ENCODE data around the gene ABHD8. TPM values are rescaled to one million over a fixed set of nuclear protein-coding genes. Genes with fewer than 3 reads are reported as not detected.

ABHD8 gene
- total RNA-seq, 1 donor from 2014 or later, result 9.5 TPM

Other genes with a start within 250 kb of the ABHD8 start
- gene HAUS8, start 228.0 kb downstream of the ABHD8 start, total RNA-seq, result 4.1 and 4.6 TPM in 2 replicates
- 53.6 and 62.1 TPM in 2 replicates for gene MYO9B, start 227.6 kb downstream of the ABHD8 start, total RNA-seq
- 18.7 and 24.8 TPM in 2 replicates for gene USE1, start 88.1 kb downstream of the ABHD8 start, total RNA-seq
- gene OCEL1, start 77.2 kb downstream of the ABHD8 start, total RNA-seq, result 3.8 and 4.4 TPM in 2 replicates
- gene NR2F6, start 57.5 kb downstream of the ABHD8 start, total RNA-seq, result 63.1 and 82.0 TPM in 2 replicates
- gene USHBP1, start 38.7 kb downstream of the ABHD8 start, total RNA-seq, result 48.6 and 75.9 TPM in 2 replicates
- gene BABAM1, start 36.0 kb downstream of the ABHD8 start, total RNA-seq, result 98.2 and 137 TPM in 2 replicates
- gene ANKLE1, start 21.5 kb downstream of the ABHD8 start, total RNA-seq, result 0.68 and 1.5 TPM in 2 replicates
- gene MRPL34, start 2.4 kb upstream of the ABHD8 start, total RNA-seq, result 40.1 and 52.4 TPM in 2 replicates
- gene DDA1, start 6.1 kb upstream of the ABHD8 start, total RNA-seq, result 20.9 and 39.3 TPM in 2 replicates
- gene ANO8, start 31.4 kb upstream of the ABHD8 start, total RNA-seq, result 5.0 and 6.8 TPM in 2 replicates
- gene GTPBP3, start 34.1 kb upstream of the ABHD8 start, total RNA-seq, result 12.3 and 14.1 TPM in 2 replicates
- gene PLVAP, start 73.9 kb upstream of the ABHD8 start, total RNA-seq, result 15.2 and 73.9 TPM in 2 replicates
- gene CCDC194, start 90.8 kb upstream of the ABHD8 start, total RNA-seq, result 0.17 TPM in 1 of 2 replicates, not detected in the other
- 1.8 and 6.5 TPM in 2 replicates for gene BST2, start 102.2 kb upstream of the ABHD8 start, total RNA-seq
- 47.4 and 60.9 TPM in 2 replicates for gene MVB12A, start 116.6 kb upstream of the ABHD8 start, total RNA-seq
- not detected in 2 replicates for gene TMEM221, start 145.2 kb upstream of the ABHD8 start, total RNA-seq
- not detected in 2 replicates for gene NXNL1, start 157.5 kb upstream of the ABHD8 start, total RNA-seq
- 31.7 and 35.5 TPM in 2 replicates for gene SLC27A1, start 167.1 kb upstream of the ABHD8 start, total RNA-seq
- 65.7 and 74.7 TPM in 2 replicates for gene PGLS, start 208.2 kb upstream of the ABHD8 start, total RNA-seq